Dermis blood vessel endothelial cell (primary cell): Measurements from ENCODE around the gene SAMD11. TPM values are rescaled to one million over a fixed set of nuclear protein-coding genes. Genes with fewer than 3 reads are reported as not detected.

ENCODE experiments used
- total RNA-seq: library from RNA; depleted of rRNA; stranded (reverse); fragments of >200 nt; gene quantifications from 2 replicates; pipeline ENCODE4 v1.2.3, GENCODE V29; 2014

SAMD11 gene
- total RNA-seq, 1 donor from 2014 or later: 0.68 TPM

Other genes starting within 250 kb of the SAMD11 start
- gene OR4F16, start 237.3 kb upstream of the SAMD11 start, total RNA-seq: not detected in 2 replicates
- gene NOC2L, start 35.3 kb downstream of the SAMD11 start, total RNA-seq: 70.5 and 98.0 TPM in 2 replicates
- 5.4 and 8.0 TPM in 2 replicates for gene KLHL17, start 36.7 kb downstream of the SAMD11 start, total RNA-seq
- 0.17 and 0.37 TPM in 2 replicates for gene PLEKHN1, start 42.6 kb downstream of the SAMD11 start, total RNA-seq
- not detected in 2 replicates for gene PERM1, start 58.2 kb downstream of the SAMD11 start, total RNA-seq
- gene HES4, start 76.2 kb downstream of the SAMD11 start, total RNA-seq: 49.6 and 76.9 TPM in 2 replicates
- 75.4 and 122 TPM in 2 replicates for gene ISG15, start 89.6 kb downstream of the SAMD11 start, total RNA-seq
- gene AGRN, start 96.2 kb downstream of the SAMD11 start, total RNA-seq: 102 and 117 TPM in 2 replicates
- gene RNF223, start 150.4 kb downstream of the SAMD11 start, total RNA-seq: not detected in 2 replicates
- gene C1orf159, start 192.2 kb downstream of the SAMD11 start, total RNA-seq: 11.4 and 11.7 TPM in 2 replicates
- not detected in 2 replicates for gene TTLL10, start 250.0 kb downstream of the SAMD11 start, total RNA-seq